Middle frontal gyrus (tissue), 1 donor: Measurements from ENCODE around the gene EPS8L3.
"Not testable (repeated sequence)": the region's sequence is repeated elsewhere in the genome, so short reads cannot be mapped to it uniquely, and the experiment has no call there.

Experiments used
- DNase-seq: peaks from one replicate; pipeline ENCODE4 v3.0.0-alpha.2; 2015; ENCODE audit warnings: low spot score; ENCODE audit errors: extremely low spot score

The EPS8L3 gene

GRCh38 chr1:109764561-109765482 lies 1.1 kb upstream of the EPS8L3 start:
- no peak for DNase-seq

GRCh38 chr1:109762821-109763645 lies 690 bp downstream of the EPS8L3 start:
- DNase-seq = no peak

GRCh38 chr1:109762039-109762585 lies 1.6 kb downstream of the EPS8L3 start:
- no peak for DNase-seq

- no peak for DNase-seq
Measured at GRCh38 chr1:109761227-109762038, 2.3 kb downstream of the EPS8L3 start.

- DNase-seq = no peak
Measured at GRCh38 chr1:109760581-109761226, 3.0 kb downstream of the EPS8L3 start.

GRCh38 chr1:109759513-109760334 lies 4.0 kb downstream of the EPS8L3 start:
- no peak for DNase-seq

- DNase-seq = no peak
Measured at GRCh38 chr1:109757936-109758786, 5.6 kb downstream of the EPS8L3 start.

- no peak for DNase-seq
Measured at GRCh38 chr1:109756848-109757521, 6.7 kb downstream of the EPS8L3 start.

- DNase-seq = not testable (repeated sequence)
Measured at GRCh38 chr1:109756325-109756724, 7.4 kb downstream of the EPS8L3 start.

GRCh38 chr1:109754738-109755137 lies 9.0 kb downstream of the EPS8L3 start:
- DNase-seq = no peak

GRCh38 chr1:109751531-109752260 lies 12.0 kb downstream of the EPS8L3 start:
- no peak for DNase-seq

GRCh38 chr1:109750920-109751319 lies 12.8 kb downstream of the EPS8L3 start:
- DNase-seq = no peak

- DNase-seq = no peak
Measured at GRCh38 chr1:109750241-109750882, 13.4 kb downstream of the EPS8L3 start.

GRCh38 chr1:109749221-109749620 lies 14.5 kb downstream of the EPS8L3 start:
- DNase-seq = no peak

- not testable (repeated sequence) for DNase-seq
Measured at GRCh38 chr1:109748311-109748710, 15.4 kb downstream of the EPS8L3 start.

GRCh38 chr1:109740615-109741373 lies 22.9 kb downstream of the EPS8L3 start, which contains the start of gene GSTM3:
TSS of gene GSTM3 (minus strand) at chr1:109741038. CDS start at chr1:109740287, 751 bp downstream.
- DNase-seq = no peak
